Activated CD8-positive, alpha-beta memory T cell treated with anti-CD3 and anti-CD28 coated beads for 1 hour (primary cell): ENCODE results near the gene NBPF1.
"Not testable (repeated sequence)": the region's sequence is repeated elsewhere in the genome, so short reads cannot be mapped to it uniquely, and the experiment has no call there.

Experiments used
- DNase-seq, 2 donors: peaks; one replicate each; pipeline ENCODE4 v3.0.0-alpha.2; 2020; ENCODE audit warnings: low read depth in 1 of 2; ENCODE audit errors: extremely low read depth in 1 of 2

The NBPF1 gene

DNA sequence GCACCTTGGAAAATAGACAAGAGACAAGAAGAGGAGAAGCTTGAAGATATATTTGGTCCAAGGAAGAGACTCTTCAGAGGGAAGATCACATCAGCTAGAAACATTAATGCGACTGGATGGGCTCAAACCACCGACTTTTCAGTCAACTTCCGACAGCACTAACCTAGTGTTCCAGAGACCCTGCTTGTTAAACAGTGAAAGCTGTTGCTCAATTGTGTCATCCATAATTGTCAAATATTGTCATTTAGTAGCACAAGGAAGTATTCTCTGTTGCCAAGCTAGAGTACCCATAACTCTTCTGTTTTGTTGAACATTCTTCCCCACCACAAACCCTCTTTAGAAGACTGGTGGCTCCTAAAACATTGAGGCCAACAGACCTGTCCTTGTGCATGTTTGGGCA, 56.3 kb downstream of the NBPF1 start:
- DNase-seq, result not testable (repeated sequence)

DNA sequence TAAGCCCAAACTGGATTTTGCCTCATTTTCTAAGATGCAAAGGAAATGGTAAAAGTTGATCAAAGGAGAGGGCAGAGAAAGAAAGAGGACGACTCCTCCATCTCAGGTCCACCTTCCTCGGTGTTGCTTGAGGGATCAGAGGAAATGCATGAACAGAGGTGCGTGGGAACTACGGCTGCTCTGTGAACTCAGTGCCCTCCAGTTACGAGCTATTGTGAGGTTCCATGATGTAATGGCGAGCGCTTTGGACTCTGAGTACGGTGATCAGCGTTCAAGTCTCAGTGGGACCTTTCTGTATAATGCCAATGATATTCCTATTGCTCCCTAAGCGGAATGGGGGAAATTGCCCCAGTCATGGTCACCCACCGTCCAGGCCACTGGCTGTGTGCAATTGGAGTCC, 60.1 kb downstream of the NBPF1 start:
- DNase-seq, result not testable (repeated sequence)

DNA sequence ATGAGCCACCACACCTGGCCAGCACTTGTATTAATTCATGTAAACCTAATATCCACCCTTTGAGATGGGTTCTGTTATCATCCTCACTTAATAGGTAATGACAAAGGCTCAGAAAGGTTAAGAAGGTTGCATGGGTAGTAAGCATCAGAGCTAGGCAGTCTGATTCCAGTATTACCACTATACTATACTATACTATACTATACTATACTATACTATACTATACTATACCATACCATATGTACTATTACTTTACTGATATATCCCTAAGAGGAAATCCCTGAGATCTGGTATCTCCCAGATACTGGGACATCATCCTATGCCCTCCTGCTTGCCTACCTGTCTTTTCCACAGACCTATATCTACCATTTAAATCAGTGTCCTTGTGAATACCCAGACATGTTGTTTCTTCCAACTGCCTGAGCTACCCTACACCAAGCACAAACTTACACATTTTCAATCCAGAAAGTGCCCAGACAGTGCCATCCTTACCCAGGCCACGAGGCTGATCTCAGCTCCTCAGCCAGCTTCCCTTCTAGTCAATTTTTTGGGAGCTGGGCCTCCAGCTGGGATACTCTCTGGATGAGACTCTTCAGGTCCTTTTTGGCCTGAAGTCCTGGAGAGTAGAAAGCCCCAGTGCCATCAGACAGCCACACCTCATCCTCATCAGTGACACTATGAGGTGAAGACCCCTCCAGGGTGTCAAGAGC, 63.0 kb downstream of the NBPF1 start:
- DNase-seq, result not testable (repeated sequence)

DNA sequence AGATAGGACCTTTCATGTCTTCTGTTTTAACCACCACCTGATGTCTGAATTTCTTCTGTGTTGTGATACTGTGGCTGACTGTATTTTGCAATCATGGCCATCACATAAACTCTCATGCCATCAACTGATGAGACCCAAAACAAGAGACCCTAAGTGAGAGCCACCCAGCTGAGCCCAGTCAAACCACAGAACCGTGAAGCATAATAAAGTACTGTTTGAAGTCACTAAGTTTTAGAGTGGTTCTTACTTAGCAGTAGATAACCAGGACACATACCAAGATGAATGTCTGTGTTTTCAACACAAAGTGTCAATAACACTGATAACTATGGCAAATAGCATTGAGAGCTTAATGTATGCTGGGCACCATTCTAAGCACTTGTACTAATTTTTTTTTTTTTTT, 63.8 kb downstream of the NBPF1 start:
- DNase-seq, result not testable (repeated sequence)

DNA sequence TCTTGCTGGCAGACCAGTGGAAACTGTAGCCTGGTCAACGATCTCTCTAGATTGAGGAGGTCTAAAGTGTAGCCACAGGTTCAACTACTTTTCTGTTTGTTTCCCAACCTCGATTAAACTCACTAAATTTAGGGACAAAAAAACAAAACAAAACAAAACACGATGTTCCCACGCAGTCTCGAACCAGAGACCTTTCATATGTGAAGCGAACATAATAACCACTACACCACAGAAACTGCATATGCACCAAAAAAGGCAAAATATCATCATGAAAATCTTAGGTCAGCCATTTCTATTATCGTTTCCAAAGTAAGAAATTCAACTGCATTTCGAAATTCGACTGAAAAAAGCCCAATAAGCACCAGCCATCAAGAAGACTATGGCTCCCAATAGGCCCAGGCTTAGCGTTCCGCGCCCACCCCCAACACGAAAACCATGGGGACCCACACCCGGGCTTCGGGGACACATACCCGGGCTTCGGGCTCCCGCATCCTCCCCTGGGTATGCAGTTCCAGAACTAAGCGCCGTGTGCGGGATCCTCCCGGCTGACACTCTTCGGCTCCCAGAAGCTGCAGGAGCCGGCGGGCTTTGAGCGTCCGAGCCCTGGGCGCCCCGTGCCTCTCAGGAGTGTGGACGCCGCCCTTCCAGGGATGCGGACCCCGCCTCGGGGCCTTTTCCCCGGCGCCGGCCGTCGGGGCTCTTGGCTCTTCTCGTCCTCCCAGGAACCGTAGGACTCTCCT, 65.7 kb downstream of the NBPF1 start:
- not testable (repeated sequence) for DNase-seq

DNA sequence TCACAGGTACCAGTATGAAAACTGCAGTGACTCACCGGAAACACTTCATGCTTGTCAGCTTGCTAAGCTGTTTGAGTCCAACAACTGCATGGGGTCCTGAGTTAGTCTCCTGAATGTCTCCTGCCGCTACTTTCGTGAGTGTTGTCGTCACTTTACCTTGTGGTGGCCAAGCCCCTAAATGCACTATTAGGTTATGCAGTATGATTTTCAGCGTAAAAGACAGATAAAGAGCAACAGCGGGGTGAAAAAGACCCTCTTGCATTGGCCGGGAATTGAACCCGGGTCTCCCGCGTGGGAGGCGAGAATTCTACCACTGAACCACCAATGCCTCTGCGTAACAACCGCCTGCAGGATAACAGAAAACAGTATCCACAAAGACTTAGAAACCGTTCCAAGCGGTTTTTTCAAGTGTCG, 67.7 kb downstream of the NBPF1 start:
- DNase-seq, result not testable (repeated sequence)

DNA sequence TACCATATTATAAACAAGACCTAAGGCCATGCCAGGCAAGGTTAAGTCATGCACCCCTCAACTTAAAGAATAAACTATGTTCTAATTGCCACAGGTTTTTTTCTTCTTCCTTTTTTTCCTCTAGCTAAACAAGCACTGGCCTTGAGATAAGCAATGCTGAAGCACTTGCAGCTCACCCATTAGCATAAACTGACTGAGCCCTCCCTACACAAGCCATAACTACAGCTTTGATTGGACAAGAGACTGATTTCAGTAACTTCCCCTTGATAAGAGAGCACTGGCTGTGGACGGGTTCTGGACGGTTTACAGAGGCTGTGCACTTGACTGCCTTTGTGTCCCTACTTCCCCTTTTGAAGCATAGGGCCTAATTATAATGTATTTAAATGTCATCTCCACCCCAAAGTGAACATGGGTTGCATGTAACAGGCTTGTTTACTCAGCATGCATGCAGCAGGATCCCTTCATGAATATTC, 72.9 kb downstream of the NBPF1 start:
- not testable (repeated sequence) for DNase-seq

DNA sequence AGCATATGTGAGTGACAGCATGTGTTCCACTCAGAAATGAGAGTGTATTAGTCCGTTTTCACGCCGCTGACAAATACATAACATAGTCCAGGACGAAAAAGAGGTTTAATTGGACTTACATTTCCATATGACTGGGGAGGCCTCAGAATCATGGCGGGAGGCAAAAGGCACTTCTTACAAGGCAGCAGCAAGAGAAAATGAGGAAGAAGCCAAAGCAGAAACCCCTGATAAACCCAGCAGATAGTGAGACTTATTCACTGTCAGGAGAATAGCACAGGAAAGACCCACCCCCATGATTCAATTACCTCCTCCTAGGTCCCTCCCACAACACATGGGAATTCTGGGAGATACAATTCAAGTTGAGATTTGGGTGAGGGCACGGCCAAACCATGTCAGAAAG, 75.8 kb downstream of the NBPF1 start:
- DNase-seq, result not testable (repeated sequence)

DNA sequence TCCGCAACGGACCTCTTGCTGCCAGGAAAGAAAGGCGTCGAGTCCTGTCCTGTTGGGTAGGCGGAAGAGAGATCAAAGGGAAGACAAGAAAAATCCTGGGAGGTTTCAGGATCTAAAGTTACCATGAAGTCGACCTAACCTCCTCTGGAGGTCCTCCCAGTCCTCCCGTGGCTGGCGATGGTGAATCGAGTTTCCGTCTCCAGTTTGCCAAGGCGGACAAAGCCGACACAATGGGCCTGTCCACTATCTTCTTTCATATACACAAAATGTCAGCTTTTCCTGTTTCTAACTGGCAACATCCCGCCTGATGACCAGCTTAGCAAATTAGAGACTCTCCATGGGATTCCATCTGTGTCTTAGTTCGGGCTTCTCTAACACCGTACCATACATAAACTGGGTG, 76.6 kb downstream of the NBPF1 start:
- not testable (repeated sequence) for DNase-seq

DNA sequence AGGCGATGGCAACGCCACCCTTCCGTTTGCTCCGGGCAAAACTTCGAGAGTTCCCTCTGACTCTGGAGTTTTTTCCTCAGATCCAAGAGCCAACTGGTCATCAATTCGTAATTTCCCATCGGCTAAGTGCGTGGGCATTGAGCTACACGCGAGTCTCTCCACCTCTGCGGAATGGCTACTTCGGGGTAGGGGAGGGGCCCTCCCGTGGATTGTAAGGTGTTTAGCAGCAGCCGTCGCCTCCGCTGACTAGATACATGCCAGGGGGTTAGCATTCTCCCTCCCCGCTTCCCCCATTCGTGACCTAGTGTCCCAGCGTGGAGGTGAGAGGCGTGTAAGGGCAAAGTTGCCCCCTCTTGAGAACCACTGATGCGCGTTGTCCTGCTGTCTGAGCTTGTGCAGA, 77.5 kb downstream of the NBPF1 start:
- not testable (repeated sequence) for DNase-seq

DNA sequence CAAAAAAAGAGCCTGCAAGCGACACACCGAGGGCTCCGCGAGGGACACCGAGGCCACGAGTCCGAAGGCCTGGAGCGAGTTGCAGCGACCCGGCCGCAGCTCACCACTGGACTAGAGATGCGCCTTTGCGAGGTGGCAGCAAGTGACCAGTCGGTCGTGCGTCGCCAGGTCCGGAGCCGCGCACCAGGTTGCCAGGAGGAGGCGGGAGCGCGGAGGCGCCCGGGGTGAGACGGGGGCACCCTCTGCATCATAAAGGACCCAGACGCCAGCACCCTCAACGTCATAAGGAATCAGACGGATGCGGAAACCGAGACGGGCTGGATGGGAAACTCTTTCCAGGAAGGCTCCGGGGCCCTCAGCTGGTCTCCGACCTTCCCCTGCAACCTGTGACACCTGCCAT, 77.9 kb downstream of the NBPF1 start:
- not testable (repeated sequence) for DNase-seq

DNA sequence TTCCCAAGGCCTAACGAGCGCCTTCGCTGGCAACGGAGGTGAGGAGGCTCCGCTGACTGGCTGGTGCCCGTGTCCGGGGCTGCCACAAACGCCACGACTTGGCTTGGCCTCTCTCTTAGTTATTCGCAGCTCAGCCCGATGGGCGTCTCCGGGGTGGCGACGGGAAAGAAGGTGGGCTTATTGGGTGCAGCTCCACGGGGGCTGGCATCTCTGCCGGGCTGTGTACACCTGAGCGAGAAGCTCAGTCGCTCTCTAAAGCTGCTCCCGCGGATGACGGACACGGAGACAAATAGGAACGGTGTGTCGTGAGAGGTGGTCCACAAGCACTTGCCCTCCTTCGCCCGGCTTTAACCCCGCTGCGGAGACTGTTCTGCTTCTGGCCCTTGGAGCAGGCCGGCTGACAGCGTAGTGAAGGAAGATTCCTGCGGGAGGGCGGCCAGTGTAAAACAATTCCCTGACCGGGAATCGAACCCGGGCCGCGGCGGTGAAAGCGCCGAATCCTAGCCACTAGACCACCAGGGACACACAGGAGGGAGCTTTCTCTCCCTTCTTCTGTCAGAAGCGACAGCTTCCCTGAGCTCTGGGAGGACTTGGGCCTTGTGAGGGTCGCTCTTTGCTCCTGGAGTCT, 78.4 kb downstream of the NBPF1 start:
- DNase-seq, result not testable (repeated sequence)

DNA sequence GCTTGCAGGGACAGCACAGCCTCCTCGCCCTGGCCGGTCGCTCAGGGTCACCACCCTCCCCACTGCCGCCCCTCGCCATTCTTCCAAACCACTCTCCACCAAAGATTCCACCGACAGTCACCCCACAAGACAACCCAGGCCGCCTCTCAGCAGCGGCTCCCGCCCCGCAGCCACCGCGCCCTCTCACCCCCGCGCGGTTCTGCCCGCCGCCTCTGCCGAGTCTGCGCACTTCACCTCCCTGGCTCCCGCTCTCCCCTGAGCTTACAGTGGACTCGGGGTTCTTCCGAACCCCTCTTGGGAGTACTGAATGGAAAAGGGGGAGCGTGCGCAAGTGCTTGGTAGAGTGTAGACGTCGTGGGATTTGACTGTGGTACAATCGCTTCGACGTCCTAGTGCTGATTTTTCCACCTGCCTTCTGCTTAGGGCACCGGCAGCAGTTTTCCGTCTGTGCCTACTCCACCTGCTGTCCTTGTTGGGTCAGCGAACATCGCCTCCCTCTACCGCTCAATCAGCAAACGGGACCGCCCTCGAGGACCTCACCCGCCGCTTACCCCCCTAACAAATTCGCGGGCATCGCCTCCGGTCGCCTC, 79.0 kb downstream of the NBPF1 start:
- not testable (repeated sequence) for DNase-seq

DNA sequence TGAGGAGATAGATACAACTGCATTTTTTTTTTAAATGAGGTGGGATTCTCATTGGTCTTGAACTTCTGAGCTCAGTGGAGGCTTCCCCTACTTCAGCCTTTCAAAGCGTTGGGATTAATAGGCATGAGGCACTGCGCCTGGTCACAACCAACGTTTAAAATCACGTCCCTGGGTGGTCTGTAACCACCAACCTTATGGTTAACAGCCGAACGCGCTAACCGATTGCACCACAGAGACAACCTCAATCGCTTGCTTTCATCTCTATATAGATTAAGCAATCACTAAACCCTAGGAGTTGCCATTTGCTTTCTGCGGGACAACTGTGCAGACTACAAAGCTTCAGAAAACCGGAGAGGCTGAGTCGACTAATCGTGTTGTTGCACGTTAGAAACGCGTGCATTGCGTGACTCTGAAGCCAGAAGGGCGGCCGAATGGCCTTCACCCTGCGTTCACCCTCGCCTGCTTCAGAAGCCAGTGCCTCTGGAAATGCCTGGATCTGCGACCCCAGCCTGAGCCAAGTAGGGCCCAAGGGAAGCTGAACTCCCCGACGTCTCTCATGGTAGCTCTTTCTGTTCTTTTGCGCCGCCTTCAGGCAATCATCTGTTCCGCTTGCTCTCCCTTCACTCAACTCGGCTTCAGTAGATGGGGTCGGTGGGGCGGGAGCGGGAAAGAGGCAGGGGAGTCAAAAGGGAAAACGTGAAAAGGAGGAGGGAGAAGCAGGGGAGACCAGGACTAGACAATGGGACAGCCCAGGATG, 81.0 kb downstream of the NBPF1 start:
- DNase-seq, result not testable (repeated sequence)

DNA sequence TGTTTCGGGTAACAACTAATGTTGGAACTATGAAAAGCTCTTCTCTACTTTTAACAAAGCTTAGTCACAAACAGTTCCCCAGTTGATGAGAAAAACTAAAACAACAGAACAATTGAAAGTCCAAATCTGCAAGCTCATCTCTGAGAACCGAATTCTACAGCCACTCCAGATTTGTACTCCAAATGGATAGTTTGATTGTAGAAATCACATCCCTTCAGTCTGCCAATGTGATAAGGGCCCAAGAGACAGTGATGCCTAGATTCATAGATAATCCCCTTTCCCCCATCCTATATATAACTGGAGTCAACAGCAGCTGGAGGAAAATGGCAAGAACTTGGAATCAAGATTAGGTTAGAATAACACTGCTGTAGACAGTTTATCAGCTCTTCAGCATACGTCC, 85.0 kb downstream of the NBPF1 start:
- not testable (repeated sequence) for DNase-seq

DNA sequence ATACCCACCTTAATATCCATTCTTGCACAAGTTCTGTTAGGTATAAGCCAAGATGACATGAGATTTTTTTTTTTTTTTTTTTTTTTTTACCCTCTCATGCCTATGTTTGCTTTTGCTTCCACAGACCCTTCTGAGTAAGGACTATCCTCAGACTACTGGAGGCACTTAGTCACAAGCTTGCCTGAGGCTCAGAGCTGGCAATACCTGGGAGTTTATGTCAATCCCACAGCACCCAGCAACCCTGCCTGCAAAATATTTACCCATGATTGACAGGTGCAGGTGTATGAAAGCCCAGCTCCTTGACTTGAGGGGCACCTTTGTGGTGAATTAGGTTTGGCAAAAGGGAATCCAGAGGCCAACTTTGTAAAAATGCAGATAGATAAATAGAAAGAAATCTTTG, 87.6 kb downstream of the NBPF1 start:
- not testable (repeated sequence) for DNase-seq

DNA sequence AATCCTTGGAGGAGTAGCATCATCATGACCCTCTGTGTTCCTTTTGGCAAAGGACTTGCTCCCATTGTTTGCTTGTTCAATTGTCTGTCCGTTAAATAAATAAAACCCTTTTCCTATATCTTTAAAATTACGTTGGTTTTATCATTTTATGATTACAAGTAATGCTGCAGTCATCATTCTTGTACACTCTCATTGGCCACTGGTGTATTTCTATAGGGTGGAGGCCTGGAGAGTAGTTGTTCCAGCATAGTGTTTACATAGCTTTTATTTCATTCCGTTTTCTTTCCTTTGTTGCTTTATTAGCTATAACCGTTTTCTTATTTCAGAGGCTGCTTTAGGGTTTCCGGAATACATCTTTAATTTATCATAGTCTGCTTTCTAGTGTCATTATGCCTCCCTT, 91.7 kb downstream of the NBPF1 start:
- not testable (repeated sequence) for DNase-seq

DNA sequence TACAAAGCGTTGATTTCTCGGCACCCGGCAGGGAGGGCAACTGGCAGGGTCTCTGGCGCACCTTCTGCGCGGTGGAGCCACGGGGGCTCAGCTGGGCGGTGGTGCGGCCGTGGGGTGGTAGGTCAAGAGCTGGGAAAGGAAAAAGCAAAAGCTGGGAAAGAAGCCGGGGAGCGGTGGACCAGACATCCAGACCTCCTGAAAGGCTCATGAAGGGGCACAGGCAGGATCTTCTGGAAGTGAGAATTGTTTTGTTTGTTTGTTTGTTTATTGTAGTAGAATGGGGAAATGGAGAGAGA, 92.1 kb downstream of the NBPF1 start:
- DNase-seq, result no peak

DNA sequence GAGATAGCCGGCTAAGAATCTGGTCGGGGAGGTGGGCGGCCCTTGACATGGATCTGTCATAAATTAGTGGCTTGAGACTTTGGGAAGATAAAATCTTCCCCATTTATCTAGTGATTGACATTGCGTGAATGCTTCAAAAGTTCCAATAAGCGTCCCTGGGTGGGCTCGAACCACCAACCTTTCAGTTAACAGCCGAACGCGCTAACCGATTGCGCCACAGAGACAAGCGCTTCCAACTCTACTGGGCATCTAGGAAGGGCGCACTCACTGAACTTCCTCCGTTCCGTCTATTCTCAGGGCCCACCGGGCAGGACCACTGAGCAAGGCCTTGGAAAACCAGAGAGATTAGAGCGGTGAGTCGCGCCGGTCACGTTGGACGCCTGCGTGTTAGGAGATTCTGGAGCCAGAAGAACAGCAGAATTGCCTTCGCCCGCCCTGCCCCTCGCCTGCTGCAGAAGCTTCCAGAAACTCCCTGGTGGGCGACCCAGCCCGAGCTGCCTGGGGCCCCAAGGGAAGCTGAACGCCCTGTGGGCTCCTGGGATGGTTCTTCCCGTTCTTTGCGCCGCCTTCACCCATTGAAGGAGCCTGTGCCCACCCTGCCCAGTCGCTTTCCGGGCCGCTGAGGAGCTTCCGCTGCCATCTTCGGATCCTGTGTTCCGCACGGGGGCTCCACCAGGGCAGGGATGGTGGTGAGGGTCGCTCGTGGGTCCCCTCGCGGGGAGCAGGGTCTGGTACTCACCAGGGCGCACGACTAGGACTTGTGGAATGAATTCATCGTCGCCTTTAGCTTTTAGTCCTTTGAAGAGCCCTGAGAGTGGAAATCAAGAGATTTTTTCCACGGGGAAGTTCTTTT, 92.7 kb downstream of the NBPF1 start:
- DNase-seq, result not testable (repeated sequence)
